Rectal smooth muscle tissue (tissue), 1 donor: Measurements from ENCODE around the gene GBP4.

ENCODE experiments used
- H3K27ac ChIP-seq: one replicate; pipeline ENCODE4 v1.7.0; 2013; ENCODE audit warnings: low read depth, low read length, inconsistent platforms
- H3K27me3 ChIP-seq: one replicate; pipeline ENCODE4 v1.7.0; 2013; ENCODE audit warnings: low read length; ENCODE audit not compliant: control insufficient read depth, insufficient read depth
- H3K36me3 ChIP-seq: one replicate; pipeline ENCODE4 v1.7.0; 2013; ENCODE audit warnings: low read length; ENCODE audit not compliant: control insufficient read depth, insufficient read depth
- H3K4me1 ChIP-seq: one replicate; pipeline ENCODE4 v1.7.0; 2013; ENCODE audit warnings: low read length; ENCODE audit not compliant: control insufficient read depth, insufficient read depth
- H3K4me3 ChIP-seq: one replicate; pipeline ENCODE4 v1.7.0; 2013; ENCODE audit warnings: low read length
- H3K9ac ChIP-seq: one replicate; pipeline ENCODE4 v1.7.0; 2013; ENCODE audit warnings: low read length

GBP4 gene

DNA sequence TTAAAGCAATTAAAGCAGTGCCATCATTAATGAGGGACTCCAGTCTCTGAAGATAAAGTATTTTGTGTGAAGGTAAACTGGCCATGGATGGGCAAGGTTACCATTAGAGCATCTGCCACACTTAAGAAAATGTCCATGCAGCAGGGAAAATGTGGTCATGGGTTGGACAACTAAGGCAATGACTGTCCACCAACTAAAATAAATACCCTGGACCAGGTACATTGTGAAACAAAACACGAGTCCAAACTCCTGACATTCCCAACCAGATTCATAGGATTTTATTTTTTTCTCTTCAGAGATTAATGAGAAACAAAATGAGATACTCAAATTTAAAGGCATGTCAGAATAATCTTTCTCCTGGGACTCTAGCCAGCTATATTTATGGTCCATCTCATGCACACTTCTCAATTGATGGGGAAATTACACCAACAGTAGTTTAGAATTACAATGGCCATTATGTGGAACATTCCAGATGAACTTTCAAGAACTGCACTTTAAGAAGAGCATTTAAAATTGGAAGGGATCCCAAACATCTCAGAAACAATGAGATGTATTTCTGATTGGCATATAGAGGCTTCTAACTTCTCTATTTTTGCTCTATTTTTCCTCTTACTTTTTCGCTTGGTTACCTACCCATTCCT, 31.0 kb downstream of the GBP4 start:
- Histone ChIP-seq H3K9ac (no peak overlapping the region), H3K4me3 (no peak overlapping the region), H3K27ac (no peak overlapping the region)

DNA sequence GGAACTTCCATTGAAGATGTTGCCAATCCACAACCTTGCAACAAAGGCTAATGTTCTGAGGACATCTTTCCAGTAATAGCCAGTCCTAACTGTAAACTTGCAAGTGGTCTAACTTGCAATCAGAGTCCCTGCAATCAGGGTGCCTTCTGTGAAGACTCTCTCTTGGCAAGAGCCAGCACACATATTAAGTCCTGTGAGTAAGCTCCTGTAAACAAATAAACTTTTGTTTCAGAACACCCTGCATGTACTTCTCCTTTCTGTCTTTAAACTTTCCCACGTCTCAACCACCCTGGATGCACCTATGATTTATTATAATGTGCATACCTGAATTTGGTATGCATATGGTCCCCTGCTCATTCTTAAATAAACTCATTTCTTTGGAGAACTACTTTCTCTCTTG, 32.0 kb downstream of the GBP4 start:
- no peaks in the 10 kb centered on the region for H3K27me3 ChIP-seq
- H3K9ac ChIP-seq = no peak overlapping the region
- H3K4me1 ChIP-seq = no peaks in the 10 kb centered on the region

More for the DNA sequence above, 31.0 kb downstream of the GBP4 start:
- Histone ChIP-seq H3K36me3 (no peaks in the 10 kb centered on the region), H3K27me3 (no peaks in the 10 kb centered on the region), H3K4me1 (no peaks in the 10 kb centered on the region)

DNA sequence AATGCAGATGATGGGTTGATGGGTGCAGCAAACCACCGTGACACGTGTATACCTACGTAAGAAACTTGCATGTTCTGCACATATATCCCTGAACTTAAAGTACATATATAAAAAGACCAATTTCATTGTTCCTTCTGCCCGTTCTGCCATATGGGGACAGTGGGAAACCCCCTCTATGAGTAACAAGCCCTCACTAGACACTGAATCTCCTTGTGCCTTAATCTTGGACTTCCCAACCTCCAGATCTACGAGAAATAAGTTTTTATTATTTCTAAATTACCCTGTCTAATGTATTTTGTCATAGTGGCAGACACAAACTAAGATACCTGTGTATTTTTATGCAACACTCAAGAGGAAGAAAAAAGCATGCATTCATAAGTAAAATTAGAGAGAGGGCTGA, 32.9 kb downstream of the GBP4 start:
- no peak overlapping the region for H3K4me3 ChIP-seq
- no peaks in the 10 kb centered on the region for H3K4me1 ChIP-seq
- no peaks in the 10 kb centered on the region for H3K27me3 ChIP-seq
- H3K36me3 ChIP-seq = no peaks in the 10 kb centered on the region
- no peak overlapping the region for H3K27ac ChIP-seq
- H3K9ac ChIP-seq = no peak overlapping the region

More for the DNA sequence above, 32.0 kb downstream of the GBP4 start:
- Histone ChIP-seq H3K36me3 (no peaks in the 10 kb centered on the region), H3K27ac (no peak overlapping the region), H3K4me3 (no peak overlapping the region)

DNA sequence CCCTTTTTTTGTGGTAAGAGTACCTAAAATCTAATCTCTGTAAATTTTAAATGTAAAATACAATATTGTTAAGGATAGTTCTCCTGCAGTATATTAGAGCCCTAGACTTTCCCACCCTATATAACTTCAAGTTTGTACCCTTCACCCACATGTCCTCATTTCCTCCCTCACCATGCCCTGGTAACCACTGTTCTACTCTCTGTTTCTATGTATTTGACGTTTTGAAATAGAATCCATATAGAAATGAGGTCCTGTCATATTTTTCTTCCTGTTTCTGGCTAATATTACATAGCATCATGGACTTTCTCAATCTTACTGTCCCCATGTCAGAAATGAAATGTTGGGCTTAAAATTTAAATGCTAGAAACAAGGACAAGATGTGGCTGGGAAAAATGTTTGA, 47.7 kb downstream of the GBP4 start:
- H3K36me3 ChIP-seq = no peaks in the 10 kb centered on the region
- H3K27me3 ChIP-seq = no peaks in the 10 kb centered on the region
- no peak overlapping the region for H3K4me3 ChIP-seq
- no peaks in the 10 kb centered on the region for H3K4me1 ChIP-seq
- no peak overlapping the region for H3K9ac ChIP-seq
- H3K27ac ChIP-seq = no peak overlapping the region

DNA sequence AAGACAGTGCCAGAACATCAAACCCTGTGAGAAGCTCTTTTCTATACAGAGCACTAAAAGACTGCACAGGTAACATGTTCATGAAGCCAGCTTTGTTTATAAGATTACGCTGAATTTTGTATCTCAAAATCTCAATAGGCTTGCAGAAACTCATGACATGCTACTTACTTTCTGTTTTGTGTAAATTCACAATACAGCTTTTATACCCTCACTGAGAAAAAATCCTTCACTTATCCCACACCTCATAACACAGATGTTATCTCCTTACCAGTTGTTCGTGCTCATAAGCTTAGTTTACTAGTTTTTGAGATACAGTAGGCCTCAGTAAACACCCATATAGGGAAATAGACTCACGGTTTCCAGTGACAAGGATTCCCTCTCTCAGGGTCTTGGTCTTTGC, 48.8 kb downstream of the GBP4 start:
- Histone ChIP-seq H3K4me3 (no peak overlapping the region), H3K9ac (no peak overlapping the region), H3K27ac (no peak overlapping the region), H3K36me3 (no peaks in the 10 kb centered on the region), H3K4me1 (no peaks in the 10 kb centered on the region), H3K27me3 (no peaks in the 10 kb centered on the region)

DNA sequence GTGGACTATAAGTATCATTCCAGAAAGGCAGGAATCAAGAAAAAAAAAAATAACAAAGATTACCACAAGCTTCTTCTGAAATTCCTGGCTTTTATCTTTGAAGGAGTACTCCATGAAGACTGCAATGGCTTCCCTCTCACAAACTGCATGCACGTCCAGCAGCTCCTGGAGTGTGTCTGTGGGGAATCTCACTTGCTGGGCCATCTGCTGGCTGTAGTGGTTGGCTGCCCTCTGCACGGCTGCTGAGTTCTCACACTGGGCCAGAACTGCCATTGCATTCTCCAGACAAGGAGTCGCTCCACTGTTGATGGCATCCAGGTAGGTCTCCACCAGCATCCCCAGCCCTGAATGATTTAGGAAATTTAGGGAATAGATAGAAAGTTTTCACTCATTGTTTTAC, 49.5 kb downstream of the GBP4 start:
- no peaks in the 10 kb centered on the region for H3K4me1 ChIP-seq
- no peak overlapping the region for H3K27ac ChIP-seq
- no peaks in the 10 kb centered on the region for H3K27me3 ChIP-seq
- H3K36me3 ChIP-seq = no peaks in the 10 kb centered on the region
- H3K4me3 ChIP-seq = no peak overlapping the region
- H3K9ac ChIP-seq = no peak overlapping the region

DNA sequence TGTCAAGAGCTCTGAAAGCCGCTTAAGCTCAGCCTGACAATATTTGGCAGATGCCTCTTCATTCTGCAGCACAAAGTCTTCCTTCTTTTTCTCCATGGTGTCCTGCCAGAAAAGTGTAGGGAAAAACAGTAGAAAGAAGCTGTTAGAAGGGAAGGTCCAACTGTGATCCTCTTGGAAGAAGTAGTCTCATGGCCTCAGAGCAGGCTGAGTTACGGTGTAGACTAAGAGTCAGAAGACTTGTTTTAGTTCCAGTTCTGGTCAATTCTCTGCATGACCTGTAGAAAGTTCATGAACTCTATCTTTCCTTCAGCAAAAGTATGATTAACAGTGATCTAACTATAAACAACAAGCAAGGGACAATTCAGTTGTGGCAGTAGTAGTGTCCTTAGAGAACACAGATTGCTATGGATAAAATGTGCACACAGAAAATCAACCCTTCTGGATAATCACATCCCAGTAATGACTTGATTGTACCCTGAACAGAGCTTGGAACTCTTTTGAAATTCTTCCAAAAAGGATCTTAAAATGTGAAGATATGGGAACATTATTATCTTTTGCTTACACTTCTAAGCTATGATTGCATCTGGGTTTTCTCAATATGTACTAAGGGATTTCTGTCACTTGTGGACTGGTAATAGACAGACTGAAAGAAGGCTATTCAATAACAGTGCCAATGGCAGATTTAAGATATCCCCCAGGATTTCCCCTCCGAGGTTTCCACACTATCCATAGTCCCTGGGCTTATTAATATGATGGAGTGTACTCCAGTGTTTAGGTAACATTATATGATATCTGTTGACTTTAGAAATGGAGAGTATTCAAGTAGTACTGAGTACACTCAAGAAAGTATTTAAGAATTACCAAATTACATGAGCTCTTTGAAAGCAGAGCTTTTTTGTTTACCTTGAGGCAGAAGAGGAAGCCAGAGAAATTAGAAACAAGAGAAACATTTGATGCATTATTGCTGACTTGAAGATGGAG, 50.8 kb downstream of the GBP4 start:
- Histone ChIP-seq H3K27ac (no peak overlapping the region), H3K36me3 (no peaks in the 10 kb centered on the region), H3K9ac (no peak overlapping the region), H3K4me1 (no peaks in the 10 kb centered on the region), H3K4me3 (no peak overlapping the region), H3K27me3 (no peaks in the 10 kb centered on the region)

DNA sequence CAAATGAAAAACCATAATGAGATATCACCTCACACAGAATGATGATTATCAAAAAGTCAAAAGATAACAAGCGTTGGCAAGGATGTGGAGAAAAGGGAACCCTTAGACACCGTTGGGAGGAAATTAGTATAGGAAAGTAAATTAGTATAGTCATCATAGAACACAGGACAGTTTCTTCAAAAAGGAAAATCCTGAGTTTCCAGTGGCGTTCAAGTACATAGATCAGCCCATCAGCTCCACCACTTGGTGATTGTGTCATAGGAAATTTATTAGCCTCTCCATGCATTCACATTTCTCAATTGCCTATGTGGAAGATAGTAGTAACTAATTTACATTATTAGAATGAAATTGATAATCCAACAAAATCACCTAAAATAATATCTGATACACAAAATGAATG, 52.0 kb downstream of the GBP4 start:
- Histone ChIP-seq H3K9ac (no peak overlapping the region), H3K27ac (no peak overlapping the region), H3K36me3 (no peaks in the 10 kb centered on the region), H3K4me1 (no peaks in the 10 kb centered on the region), H3K27me3 (no peaks in the 10 kb centered on the region), H3K4me3 (no peak overlapping the region)

DNA sequence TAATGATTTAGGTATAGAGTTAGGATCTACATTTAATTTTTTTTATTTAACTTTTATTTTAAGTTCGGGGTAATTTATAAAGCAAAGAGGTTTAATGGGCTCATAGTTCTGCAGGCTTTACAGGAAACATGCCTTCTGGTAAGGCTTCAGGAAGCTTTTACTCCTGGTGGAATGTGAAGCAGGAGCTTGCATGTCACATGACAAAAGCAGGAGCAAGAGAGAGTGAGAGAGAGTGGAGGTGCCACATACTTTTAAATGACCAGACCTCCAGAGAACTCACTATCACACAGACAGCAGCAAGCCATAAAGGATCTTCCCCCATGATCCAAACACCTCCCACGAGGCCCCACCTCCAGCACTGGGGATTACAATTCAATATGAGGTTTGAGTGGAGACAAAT, 55.3 kb downstream of the GBP4 start:
- H3K9ac ChIP-seq = no peak overlapping the region
- no peaks in the 10 kb centered on the region for H3K27me3 ChIP-seq
- no peaks in the 10 kb centered on the region for H3K36me3 ChIP-seq

DNA sequence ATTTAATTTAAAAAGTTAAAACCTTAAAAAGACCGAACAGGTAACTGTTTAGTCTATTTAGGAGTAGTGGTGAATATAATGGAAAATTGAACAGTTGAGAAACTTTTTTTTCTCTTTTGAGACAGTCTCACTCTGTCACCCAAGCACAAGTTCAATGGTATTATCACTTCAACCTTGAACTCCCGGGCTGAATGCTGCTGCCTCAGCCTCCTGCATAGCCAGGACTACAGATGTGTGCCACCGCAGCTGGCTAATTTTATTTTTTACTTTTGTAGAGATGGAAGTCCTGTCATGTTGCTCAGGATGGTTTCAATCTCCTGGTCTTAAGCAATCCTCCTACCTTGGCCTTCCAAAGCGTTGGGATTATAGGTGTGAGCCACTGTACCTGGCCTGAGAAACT, 56.6 kb downstream of the GBP4 start:
- no peak overlapping the region for H3K4me3 ChIP-seq
- H3K27ac ChIP-seq = no peak overlapping the region
- H3K9ac ChIP-seq = no peak overlapping the region
- no peaks in the 10 kb centered on the region for H3K27me3 ChIP-seq
- no peaks in the 10 kb centered on the region for H3K36me3 ChIP-seq
- H3K4me1 ChIP-seq = no peaks in the 10 kb centered on the region

More for the DNA sequence above, 55.3 kb downstream of the GBP4 start:
- no peaks in the 10 kb centered on the region for H3K4me1 ChIP-seq
- no peak overlapping the region for H3K27ac ChIP-seq
- H3K4me3 ChIP-seq = no peak overlapping the region

DNA sequence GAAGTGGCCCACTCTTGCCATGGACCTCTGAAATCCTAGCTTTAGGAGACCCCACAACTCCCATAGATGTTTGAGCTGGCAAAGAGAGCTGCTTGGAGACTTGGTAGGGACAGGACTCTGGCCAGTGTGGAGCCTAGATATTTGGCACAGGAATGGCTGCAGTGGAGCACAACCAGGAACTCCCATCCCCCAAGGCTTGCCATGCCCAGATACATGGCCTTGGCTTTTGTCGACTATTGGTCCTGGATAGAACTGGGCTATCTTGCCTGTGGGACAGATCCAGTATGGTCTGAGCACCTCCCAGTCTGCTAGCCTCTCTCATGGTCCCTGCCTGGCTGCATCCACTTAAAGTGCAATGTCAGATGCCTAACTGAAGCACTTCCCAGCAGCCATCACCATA, 65.0 kb downstream of the GBP4 start:
- no peak overlapping the region for H3K9ac ChIP-seq

More for the DNA sequence above, 65.0 kb downstream of the GBP4 start:
- H3K36me3 ChIP-seq = no peaks in the 10 kb centered on the region
- H3K4me3 ChIP-seq = no peak overlapping the region
- peaks cover 7% of the 10 kb centered on the region for H3K4me1 ChIP-seq
- no peaks in the 10 kb centered on the region for H3K27me3 ChIP-seq
- no peak overlapping the region for H3K27ac ChIP-seq
